ENCODE results near the gene UFD1. TPM values are rescaled to one million over a fixed set of nuclear protein-coding genes. Genes with fewer than 3 reads are reported as not detected.

Gene UFD1
- total and polyA plus RNA-seq, 2 donors (not counting 1 experiment from before 2014, with no cell fraction given): 41.3 to 86.2 TPM

DNA sequence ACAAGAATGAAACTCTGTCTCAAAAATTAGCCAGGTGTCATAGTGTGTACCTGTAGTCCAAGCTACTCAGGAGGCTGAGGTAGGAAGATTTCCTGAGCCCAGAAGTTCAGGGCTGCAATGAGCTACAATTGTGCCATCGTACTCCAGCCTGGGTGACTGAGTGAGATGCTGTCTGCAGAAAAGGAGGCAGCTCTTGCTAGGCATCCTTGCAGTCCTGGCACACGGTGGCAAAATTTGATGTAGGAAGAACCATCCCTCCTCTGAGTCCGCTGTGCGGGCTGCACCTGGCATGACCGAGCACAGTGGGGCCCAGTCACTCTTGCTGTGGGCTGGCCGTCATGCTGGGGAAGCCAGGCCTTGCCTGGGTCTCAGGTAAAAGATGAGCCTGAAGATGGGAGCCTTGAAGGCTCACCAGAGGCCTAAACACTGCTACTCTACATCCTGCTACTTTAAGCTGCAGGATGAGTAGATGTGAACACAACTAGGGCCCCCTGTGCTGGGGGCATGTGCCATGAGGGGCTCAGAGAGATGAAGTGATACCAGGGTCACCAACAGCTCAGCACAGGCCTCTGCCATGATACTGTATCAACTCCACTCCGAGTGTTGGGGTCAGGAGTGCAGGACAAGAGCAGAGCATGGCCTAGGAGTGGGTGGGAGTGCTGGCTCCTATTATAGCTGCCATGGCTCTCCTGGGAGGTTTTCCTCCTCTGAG, 19.3 kb upstream of the UFD1 start:
- Histone ChIP-seq H3K79me2 (ENCODE audit: control insufficient read depth, insufficient read depth, low read length) (no peaks in the 10 kb centered on the region), H3K4me2 (ENCODE audit: extremely low read depth, insufficient read depth, low read length) (no peak overlapping the region), H3K36me3 (ENCODE audit: control insufficient read depth, insufficient read depth, low read length) (peaks cover 3% of the 10 kb centered on the region), H4K20me1 (ENCODE audit: control insufficient read depth, extremely low read depth, insufficient read depth, low read length) (no peaks in the 10 kb centered on the region), H3K27me3 (ENCODE audit: control insufficient read depth, insufficient read depth, low read length) (no peaks in the 10 kb centered on the region), H3K27ac (ENCODE audit: insufficient read depth, low read length) (no peak overlapping the region), H3K9me3 (ENCODE audit: control insufficient read depth, insufficient read depth, low read depth, low read length) (no peaks in the 10 kb centered on the region), H3K4me1 (ENCODE audit: control insufficient read depth, extremely low read depth, insufficient read depth, low read length) (peaks cover 3% of the 10 kb centered on the region), H2AFZ (ENCODE audit: low read length) (no peak overlapping the region), H3K4me3 (replicated peaks in 1 of 4; ENCODE audit: control extremely low read depth in 1 of 4, insufficient read depth in 1 of 4, low read depth in 3 of 4, low read length in 4 of 4) (no peak overlapping the region), H3K9ac (ENCODE audit: insufficient read depth, low read length) (no peak overlapping the region)
- no peak for DNase-seq (ENCODE audit: low read depth in 2 of 2)
- no peak for TF ChIP-seq EZH2 (IDR thresholded peaks at IDR 0.05; ENCODE audit: low read length, missing control alignments)
- TF ChIP-seq, protein P1, sequence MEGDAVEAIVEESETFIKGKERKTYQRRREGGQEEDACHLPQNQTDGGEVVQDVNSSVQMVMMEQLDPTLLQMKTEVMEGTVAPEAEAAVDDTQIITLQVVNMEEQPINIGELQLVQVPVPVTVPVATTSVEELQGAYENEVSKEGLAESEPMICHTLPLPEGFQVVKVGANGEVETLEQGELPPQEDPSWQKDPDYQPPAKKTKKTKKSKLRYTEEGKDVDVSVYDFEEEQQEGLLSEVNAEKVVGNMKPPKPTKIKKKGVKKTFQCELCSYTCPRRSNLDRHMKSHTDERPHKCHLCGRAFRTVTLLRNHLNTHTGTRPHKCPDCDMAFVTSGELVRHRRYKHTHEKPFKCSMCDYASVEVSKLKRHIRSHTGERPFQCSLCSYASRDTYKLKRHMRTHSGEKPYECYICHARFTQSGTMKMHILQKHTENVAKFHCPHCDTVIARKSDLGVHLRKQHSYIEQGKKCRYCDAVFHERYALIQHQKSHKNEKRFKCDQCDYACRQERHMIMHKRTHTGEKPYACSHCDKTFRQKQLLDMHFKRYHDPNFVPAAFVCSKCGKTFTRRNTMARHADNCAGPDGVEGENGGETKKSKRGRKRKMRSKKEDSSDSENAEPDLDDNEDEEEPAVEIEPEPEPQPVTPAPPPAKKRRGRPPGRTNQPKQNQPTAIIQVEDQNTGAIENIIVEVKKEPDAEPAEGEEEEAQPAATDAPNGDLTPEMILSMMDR (conservative IDR thresholded peaks at IDR 0.05 in 1 of 2, IDR thresholded peaks at IDR 0.05 in 1 of 2; ENCODE audit: low read depth in 1 of 2, low read length in 2 of 2): no peak

DNA sequence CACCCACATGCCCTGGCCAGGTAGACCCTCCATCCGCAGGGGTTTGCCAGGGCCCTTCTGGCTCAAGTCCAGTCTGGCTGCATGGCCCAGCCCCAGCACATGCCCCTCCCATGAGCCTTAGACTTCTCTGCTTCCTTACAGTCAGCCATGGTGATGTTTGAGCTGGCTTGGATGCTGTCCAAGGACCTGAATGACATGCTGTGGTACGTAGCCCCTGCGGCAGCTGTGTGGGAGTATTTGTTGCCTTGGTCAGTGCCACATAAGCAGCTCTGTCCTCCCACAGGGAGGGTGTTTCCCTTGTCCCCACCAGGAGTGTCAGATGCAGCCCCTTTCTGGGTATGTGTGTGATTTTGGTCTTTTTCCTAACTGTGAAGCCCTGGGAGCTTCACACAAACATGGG, 18.3 kb upstream of the UFD1 start:
- Histone ChIP-seq H3K9ac (ENCODE audit: insufficient read depth, low read length) (peak overlapping the region; percentile 20), H3K4me3 (replicated peaks in 1 of 4; ENCODE audit: control extremely low read depth in 1 of 4, insufficient read depth in 1 of 4, low read depth in 3 of 4, low read length in 4 of 4) (no peak overlapping the region), H3K79me2 (ENCODE audit: control insufficient read depth, insufficient read depth, low read length) (no peaks in the 10 kb centered on the region), H3K4me1 (ENCODE audit: control insufficient read depth, extremely low read depth, insufficient read depth, low read length) (peaks cover 3% of the 10 kb centered on the region), H3K36me3 (ENCODE audit: control insufficient read depth, insufficient read depth, low read length) (peaks cover 3% of the 10 kb centered on the region), H2AFZ (ENCODE audit: low read length) (peak overlapping the region; percentile 6), H3K27me3 (ENCODE audit: control insufficient read depth, insufficient read depth, low read length) (no peaks in the 10 kb centered on the region), H3K27ac (ENCODE audit: insufficient read depth, low read length) (peak overlapping the region; percentile 60), H4K20me1 (ENCODE audit: control insufficient read depth, extremely low read depth, insufficient read depth, low read length) (no peaks in the 10 kb centered on the region), H3K9me3 (ENCODE audit: control insufficient read depth, insufficient read depth, low read depth, low read length) (no peaks in the 10 kb centered on the region), H3K4me2 (ENCODE audit: extremely low read depth, insufficient read depth, low read length) (no peak overlapping the region)
- DNase-seq (ENCODE audit: low read depth in 2 of 2): peak; percentile 78 to 93
- TF ChIP-seq EZH2 (IDR thresholded peaks at IDR 0.05; ENCODE audit: low read length, missing control alignments): no peak
- TF ChIP-seq, protein P1 (conservative IDR thresholded peaks at IDR 0.05 in 1 of 2, IDR thresholded peaks at IDR 0.05 in 1 of 2; ENCODE audit: low read depth in 1 of 2, low read length in 2 of 2): no peak

DNA sequence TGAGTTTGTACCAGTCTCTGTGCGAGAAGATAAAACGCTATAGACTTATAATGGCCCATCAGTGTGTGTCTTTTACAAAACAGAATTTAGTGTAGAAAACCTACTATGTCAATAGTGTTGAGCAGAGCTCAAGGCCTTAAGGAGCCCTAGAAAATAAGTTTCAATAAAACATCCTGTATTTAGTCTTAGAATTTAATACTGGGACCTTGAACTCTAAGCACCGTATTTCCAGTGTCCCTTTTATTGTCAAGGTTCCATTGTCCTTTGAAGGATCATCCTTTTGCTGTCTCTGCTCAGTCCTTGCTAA, 17.3 kb upstream of the UFD1 start:
- Histone ChIP-seq H3K27me3 (ENCODE audit: control insufficient read depth, insufficient read depth, low read length) (no peaks in the 10 kb centered on the region), H3K4me3 (replicated peaks in 1 of 4; ENCODE audit: control extremely low read depth in 1 of 4, insufficient read depth in 1 of 4, low read depth in 3 of 4, low read length in 4 of 4) (no peak overlapping the region), H3K79me2 (ENCODE audit: control insufficient read depth, insufficient read depth, low read length) (no peaks in the 10 kb centered on the region), H3K4me2 (ENCODE audit: extremely low read depth, insufficient read depth, low read length) (no peak overlapping the region), H4K20me1 (ENCODE audit: control insufficient read depth, extremely low read depth, insufficient read depth, low read length) (no peaks in the 10 kb centered on the region), H3K27ac (ENCODE audit: insufficient read depth, low read length) (no peak overlapping the region), H2AFZ (ENCODE audit: low read length) (no peak overlapping the region), H3K9ac (ENCODE audit: insufficient read depth, low read length) (no peak overlapping the region), H3K36me3 (ENCODE audit: control insufficient read depth, insufficient read depth, low read length) (peaks cover 3% of the 10 kb centered on the region), H3K4me1 (ENCODE audit: control insufficient read depth, extremely low read depth, insufficient read depth, low read length) (peaks cover 3% of the 10 kb centered on the region), H3K9me3 (ENCODE audit: control insufficient read depth, insufficient read depth, low read depth, low read length) (no peaks in the 10 kb centered on the region)
- TF ChIP-seq, protein P1 (conservative IDR thresholded peaks at IDR 0.05 in 1 of 2, IDR thresholded peaks at IDR 0.05 in 1 of 2; ENCODE audit: low read depth in 1 of 2, low read length in 2 of 2): no peak
- no peak for TF ChIP-seq EZH2 (IDR thresholded peaks at IDR 0.05; ENCODE audit: low read length, missing control alignments)
- DNase-seq (ENCODE audit: low read depth in 2 of 2): no peak

Measured in fibroblast of lung (primary cell).